KOPT-K1 (cell line): ENCODE data around the gene BPIFB6.

Experiments used
- H3K27ac ChIP-seq: fragments of 200-600 bp; sonication (generic); 2 replicates; pipeline ENCODE4 v1.5.1; 2016; ENCODE audit warnings: antibody characterized with exemption, mild to moderate bottlenecking, low read depth, low read length; ENCODE audit not compliant: poor library complexity, severe bottlenecking
- H3K36me3 ChIP-seq: fragments of 200-600 bp; sonication (generic); 2 replicates; pipeline ENCODE4 v1.5.1; 2017; ENCODE audit warnings: antibody characterized with exemption, mild to moderate bottlenecking, low read length, moderate library complexity; ENCODE audit not compliant: insufficient read depth
- H3K9me3 ChIP-seq: fragments of 200-600 bp; sonication (generic); 2 replicates; pipeline ENCODE4 v1.5.1; 2017; ENCODE audit warnings: antibody characterized with exemption, low read length, mild to moderate bottlenecking; ENCODE audit not compliant: insufficient read depth, poor library complexity, severe bottlenecking

Gene BPIFB6

GRCh38 chr20:33091147-33091546 is 59.7 kb downstream of the BPIFB6 start:
- no peaks in the 10 kb centered on the region for H3K9me3 ChIP-seq
- H3K27ac ChIP-seq = no peak overlapping the region
- H3K36me3 ChIP-seq = no peaks in the 10 kb centered on the region

GRCh38 chr20:33091693-33092092 is 60.2 kb downstream of the BPIFB6 start:
- H3K36me3 ChIP-seq = no peaks in the 10 kb centered on the region

GRCh38 chr20:33092361-33092760 is 60.9 kb downstream of the BPIFB6 start:
- Histone ChIP-seq H3K27ac (no peak overlapping the region), H3K36me3 (no peaks in the 10 kb centered on the region), H3K9me3 (no peaks in the 10 kb centered on the region)

More at GRCh38 chr20:33091693-33092092, 60.2 kb downstream of the BPIFB6 start:
- no peaks in the 10 kb centered on the region for H3K9me3 ChIP-seq
- no peak overlapping the region for H3K27ac ChIP-seq

GRCh38 chr20:33093074-33093473 is 61.6 kb downstream of the BPIFB6 start:
- Histone ChIP-seq H3K27ac (no peak overlapping the region), H3K9me3 (no peaks in the 10 kb centered on the region), H3K36me3 (no peaks in the 10 kb centered on the region)

- no peaks in the 10 kb centered on the region for H3K36me3 ChIP-seq
- H3K9me3 ChIP-seq = no peaks in the 10 kb centered on the region
- H3K27ac ChIP-seq = no peak overlapping the region
Observed at GRCh38 chr20:33093582-33093981, 62.1 kb downstream of the BPIFB6 start.
